Measurements from ENCODE around the gene OR2Y1.
"Not testable (repeated sequence)": the region's sequence is repeated elsewhere in the genome, so short reads cannot be mapped to it uniquely, and the experiment has no call there.

OR2Y1 gene

DNA sequence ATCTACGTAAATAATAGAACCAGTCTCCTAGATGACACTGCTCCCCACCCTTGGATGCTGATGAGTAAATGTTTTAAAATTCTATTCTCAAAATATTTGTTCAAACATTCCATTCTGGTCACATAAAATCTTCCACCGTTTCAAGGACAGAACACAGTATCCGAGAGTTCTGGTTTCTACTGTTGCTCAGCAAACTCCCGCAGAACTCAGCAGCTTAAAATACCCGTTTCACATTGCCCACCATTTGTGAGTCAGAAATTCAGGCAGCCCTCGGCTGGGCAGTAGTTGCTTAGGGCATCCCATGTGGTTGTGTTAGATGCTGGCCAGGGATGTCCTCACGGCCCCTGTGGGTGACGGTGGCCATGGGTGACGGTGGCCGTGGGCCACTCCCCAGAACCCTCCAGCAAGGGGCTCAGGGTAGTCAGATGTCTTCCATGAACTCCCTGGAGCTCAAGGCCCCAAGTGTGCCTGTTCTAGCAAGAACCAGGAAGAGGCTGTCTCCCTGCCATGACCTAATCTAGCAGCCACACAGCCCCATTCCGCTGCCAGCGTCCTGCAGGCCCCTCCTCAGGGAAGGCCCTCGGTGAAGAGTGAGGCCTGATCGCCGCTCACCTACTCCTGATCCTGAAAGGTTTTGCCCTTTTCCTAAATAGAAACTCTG lies 45.4 kb upstream of the OR2Y1 start:
- Histone ChIP-seq H3K9ac (ENCODE audit: low read length) (peak overlapping the region; percentile 37), H2BK5ac (ENCODE audit: low read length) (peak overlapping the region; percentile 6), H2AK5ac (ENCODE audit: low read length) (no peak overlapping the region), H3K4me3 (ENCODE audit: low read length) (no peak overlapping the region), H3K27ac (ENCODE audit: low read depth, low read length) (peak overlapping the region; percentile 75), H2BK15ac (replicated peaks; ENCODE audit: low read depth) (no peak overlapping the region), H3K79me1 (ENCODE audit: low read length) (no peaks in the 10 kb centered on the region), H2BK120ac (ENCODE audit: low read depth, low read length) (no peak overlapping the region), H3K23ac (ENCODE audit: low read length) (no peak overlapping the region), H3K4me1 (ENCODE audit: control insufficient read depth, low read depth, low read length) (peaks cover 15% of the 10 kb centered on the region), H3K4me2 (ENCODE audit: low read length) (no peak overlapping the region), H4K5ac (ENCODE audit: low read length) (no peak overlapping the region), H3K56ac (ENCODE audit: low read length) (peak overlapping the region; percentile 87), H3K27me3 (ENCODE audit: insufficient read depth, low read length, poor library complexity) (no peaks in the 10 kb centered on the region), H3K79me2 (ENCODE audit: control insufficient read depth, insufficient read depth, low read length) (no peaks in the 10 kb centered on the region), H3K36me3 (ENCODE audit: control insufficient read depth, insufficient read depth, low read length) (peaks cover 1% of the 10 kb centered on the region), H3K4ac (ENCODE audit: low read depth, low read length) (peak overlapping the region; percentile 60), H3K18ac (ENCODE audit: low read length) (peak overlapping the region; percentile 5), H4K8ac (ENCODE audit: low read depth, low read length) (no peak overlapping the region)
- peak; percentile 83 for DNase-seq
- no CpG with 5 or more reads among the region's 15 CpGs for WGBS (ENCODE audit: extremely low coverage, insufficient coverage, low lambda C conversion rate)

DNA sequence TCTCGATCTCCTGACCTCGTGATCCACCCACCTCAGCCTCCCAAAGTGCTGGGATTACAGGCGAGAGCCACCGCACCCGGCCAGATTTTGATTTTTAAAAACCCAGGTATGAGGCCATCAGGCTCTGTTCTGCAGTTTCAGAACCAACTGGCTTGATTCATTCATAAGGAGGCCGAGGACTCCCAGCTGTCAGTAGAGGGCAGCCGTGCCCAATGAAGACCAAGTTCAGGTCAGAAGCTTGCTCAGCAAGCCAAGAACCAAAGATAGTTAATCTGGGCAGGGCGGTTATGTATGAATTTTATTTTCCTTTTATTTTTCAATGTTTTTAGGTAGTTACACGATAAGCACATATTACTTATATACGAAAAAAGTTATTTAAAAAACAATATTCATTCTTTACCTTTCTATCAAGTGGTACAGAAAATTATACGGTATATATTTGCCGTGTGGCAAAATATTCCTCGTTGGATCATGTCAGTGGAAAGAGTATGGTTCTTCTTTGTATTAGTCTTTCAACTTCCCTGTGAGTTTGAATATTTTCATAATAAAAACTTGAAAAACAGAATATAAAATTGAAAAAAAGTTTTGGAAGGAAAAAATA lies 44.7 kb upstream of the OR2Y1 start:
- Histone ChIP-seq H3K79me2 (ENCODE audit: control insufficient read depth, insufficient read depth, low read length) (no peaks in the 10 kb centered on the region), H3K4me2 (ENCODE audit: low read length) (no peak overlapping the region), H4K5ac (ENCODE audit: low read length) (no peak overlapping the region), H3K4ac (ENCODE audit: low read depth, low read length) (no peak overlapping the region), H3K4me3 (ENCODE audit: low read length) (no peak overlapping the region), H2BK120ac (ENCODE audit: low read depth, low read length) (no peak overlapping the region), H3K9ac (ENCODE audit: low read length) (no peak overlapping the region), H2BK15ac (replicated peaks; ENCODE audit: low read depth) (no peak overlapping the region), H3K36me3 (ENCODE audit: control insufficient read depth, insufficient read depth, low read length) (peaks cover 1% of the 10 kb centered on the region), H3K23ac (ENCODE audit: low read length) (no peak overlapping the region), H3K4me1 (ENCODE audit: control insufficient read depth, low read depth, low read length) (peaks cover 15% of the 10 kb centered on the region), H3K79me1 (ENCODE audit: low read length) (no peaks in the 10 kb centered on the region), H4K8ac (ENCODE audit: low read depth, low read length) (no peak overlapping the region), H3K56ac (ENCODE audit: low read length) (no peak overlapping the region), H3K27ac (ENCODE audit: low read depth, low read length) (no peak overlapping the region), H3K27me3 (ENCODE audit: insufficient read depth, low read length, poor library complexity) (no peaks in the 10 kb centered on the region), H2BK5ac (ENCODE audit: low read length) (no peak overlapping the region), H2AK5ac (ENCODE audit: low read length) (no peak overlapping the region), H3K18ac (ENCODE audit: low read length) (no peak overlapping the region)
- WGBS (ENCODE audit: extremely low coverage, insufficient coverage, low lambda C conversion rate) = no CpG with 5 or more reads among the region's 13 CpGs
- DNase-seq = peak; percentile 84

DNA sequence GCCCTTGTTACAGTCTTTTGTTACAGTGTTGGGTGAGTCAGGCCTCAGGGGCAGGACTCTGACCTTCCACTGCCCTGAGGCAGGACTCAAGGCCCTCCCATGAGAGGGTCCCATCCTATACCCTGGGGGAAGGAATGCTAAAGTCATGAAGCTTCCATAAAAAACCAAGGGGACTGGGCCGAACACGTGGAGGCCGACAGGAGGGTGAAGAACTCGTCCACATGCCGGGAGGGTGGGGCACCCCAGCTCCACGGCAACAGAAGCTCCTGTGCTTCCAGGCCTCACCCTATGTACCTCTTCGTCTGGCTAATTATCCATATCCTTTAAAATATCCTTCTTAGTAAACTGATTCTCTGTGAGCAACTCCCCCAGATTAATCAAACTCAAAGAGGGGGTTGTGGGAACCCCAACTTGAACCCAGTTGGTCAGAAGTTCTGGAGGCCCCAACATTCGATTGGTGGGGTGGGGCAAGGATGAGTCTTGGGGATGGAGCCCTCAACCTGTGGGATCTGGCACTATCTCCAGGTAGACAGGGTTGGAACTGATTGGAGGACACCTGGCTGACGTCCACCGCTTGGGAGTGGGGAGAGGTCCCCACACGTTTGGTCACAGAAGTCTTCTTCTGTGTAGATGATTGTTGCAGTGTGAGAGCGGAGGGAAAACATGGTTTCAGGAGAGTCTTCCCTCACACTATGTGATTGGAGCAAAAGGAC lies 43.6 kb upstream of the OR2Y1 start:
- no peak overlapping the region for H2BK5ac ChIP-seq (ENCODE audit: low read length)
- H3K18ac ChIP-seq (ENCODE audit: low read length) = no peak overlapping the region
- H3K4me1 ChIP-seq (ENCODE audit: control insufficient read depth, low read depth, low read length) = peaks cover 15% of the 10 kb centered on the region
- DNase-seq = no peak
- H3K23ac ChIP-seq (ENCODE audit: low read length) = no peak overlapping the region
- H3K79me2 ChIP-seq (ENCODE audit: control insufficient read depth, insufficient read depth, low read length) = no peaks in the 10 kb centered on the region
- WGBS (ENCODE audit: extremely low coverage, insufficient coverage, low lambda C conversion rate) = no CpG with 5 or more reads among the region's 12 CpGs
- no peak overlapping the region for H3K4ac ChIP-seq (ENCODE audit: low read depth, low read length)
- no peak overlapping the region for H3K27ac ChIP-seq (ENCODE audit: low read depth, low read length)
- peak overlapping the region; percentile 7 for H3K56ac ChIP-seq (ENCODE audit: low read length)
- no peaks in the 10 kb centered on the region for H3K79me1 ChIP-seq (ENCODE audit: low read length)
- H2BK120ac ChIP-seq (ENCODE audit: low read depth, low read length) = no peak overlapping the region
- H3K9ac ChIP-seq (ENCODE audit: low read length) = no peak overlapping the region
- H2AK5ac ChIP-seq (ENCODE audit: low read length) = no peak overlapping the region
- no peak overlapping the region for H2BK15ac ChIP-seq (replicated peaks; ENCODE audit: low read depth)
- no peak overlapping the region for H4K5ac ChIP-seq (ENCODE audit: low read length)
- H3K36me3 ChIP-seq (ENCODE audit: control insufficient read depth, insufficient read depth, low read length) = no peaks in the 10 kb centered on the region
- H3K27me3 ChIP-seq (ENCODE audit: insufficient read depth, low read length, poor library complexity) = no peaks in the 10 kb centered on the region
- no peak overlapping the region for H4K8ac ChIP-seq (ENCODE audit: low read depth, low read length)
- H3K4me2 ChIP-seq (ENCODE audit: low read length) = no peak overlapping the region
- H3K4me3 ChIP-seq (ENCODE audit: low read length) = no peak overlapping the region

DNA sequence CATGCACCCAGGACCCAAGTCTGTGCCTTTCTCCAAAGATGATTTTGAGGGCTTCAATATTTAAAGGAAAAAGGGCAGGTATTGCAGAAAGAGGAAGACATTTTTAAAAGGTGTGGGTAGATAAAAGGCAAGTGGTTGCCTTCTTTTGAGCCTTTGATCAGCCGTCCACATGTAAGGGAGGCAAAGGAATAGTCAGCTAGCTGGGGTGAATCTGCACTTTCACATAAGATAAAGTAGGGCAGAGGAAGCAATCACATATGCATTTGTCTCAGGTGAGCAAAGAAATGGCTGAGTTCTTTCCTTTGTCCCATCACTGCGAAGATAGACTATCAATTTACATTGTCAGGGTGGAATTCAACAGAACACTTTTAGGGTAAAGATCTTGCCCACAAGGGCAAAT lies 42.9 kb upstream of the OR2Y1 start:
- H3K36me3 ChIP-seq (ENCODE audit: control insufficient read depth, insufficient read depth, low read length) = no peaks in the 10 kb centered on the region
- no peak for DNase-seq
- H2AK5ac ChIP-seq (ENCODE audit: low read length) = no peak overlapping the region
- no peak overlapping the region for H3K18ac ChIP-seq (ENCODE audit: low read length)
- no peak overlapping the region for H4K5ac ChIP-seq (ENCODE audit: low read length)
- H3K4me3 ChIP-seq (ENCODE audit: low read length) = no peak overlapping the region
- H3K79me2 ChIP-seq (ENCODE audit: control insufficient read depth, insufficient read depth, low read length) = no peaks in the 10 kb centered on the region
- WGBS (ENCODE audit: extremely low coverage, insufficient coverage, low lambda C conversion rate) = no CpG with 5 or more reads among the region's 2 CpGs
- H3K4ac ChIP-seq (ENCODE audit: low read depth, low read length) = no peak overlapping the region
- H3K56ac ChIP-seq (ENCODE audit: low read length) = no peak overlapping the region
- H3K23ac ChIP-seq (ENCODE audit: low read length) = no peak overlapping the region
- no peak overlapping the region for H2BK5ac ChIP-seq (ENCODE audit: low read length)
- H3K4me2 ChIP-seq (ENCODE audit: low read length) = no peak overlapping the region
- no peak overlapping the region for H3K27ac ChIP-seq (ENCODE audit: low read depth, low read length)
- no peaks in the 10 kb centered on the region for H3K79me1 ChIP-seq (ENCODE audit: low read length)
- H3K9ac ChIP-seq (ENCODE audit: low read length) = no peak overlapping the region
- no peak overlapping the region for H2BK120ac ChIP-seq (ENCODE audit: low read depth, low read length)
- H3K4me1 ChIP-seq (ENCODE audit: control insufficient read depth, low read depth, low read length) = peaks cover 15% of the 10 kb centered on the region
- no peaks in the 10 kb centered on the region for H3K27me3 ChIP-seq (ENCODE audit: insufficient read depth, low read length, poor library complexity)
- no peak overlapping the region for H4K8ac ChIP-seq (ENCODE audit: low read depth, low read length)
- no peak overlapping the region for H2BK15ac ChIP-seq (replicated peaks; ENCODE audit: low read depth)

DNA sequence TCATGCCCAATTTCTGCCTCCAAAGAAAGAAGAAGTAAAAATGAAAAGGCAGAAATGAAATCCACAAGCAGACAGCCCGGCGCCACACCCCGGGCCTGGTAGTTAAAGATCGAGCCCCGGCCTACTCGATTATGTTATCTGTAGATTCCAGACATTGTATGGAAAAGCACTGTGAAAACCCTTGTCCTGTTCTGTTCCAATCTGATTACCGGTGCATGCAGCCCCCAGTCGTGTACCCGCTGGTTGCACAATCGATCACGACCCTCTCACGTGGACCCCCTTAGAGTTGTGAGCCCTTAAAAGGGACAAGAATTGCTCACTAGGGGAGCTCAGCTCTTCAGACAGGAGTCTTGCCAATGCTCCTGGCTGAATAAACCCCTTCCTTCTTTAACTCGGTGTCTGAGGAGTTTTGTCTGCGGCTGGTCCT lies 42.1 kb upstream of the OR2Y1 start:
- not testable (repeated sequence) for H2BK120ac ChIP-seq (ENCODE audit: low read depth, low read length); H3K79me2 ChIP-seq (ENCODE audit: control insufficient read depth, insufficient read depth, low read length); H4K5ac ChIP-seq (ENCODE audit: low read length); H3K9ac ChIP-seq (ENCODE audit: low read length); H2AK5ac ChIP-seq (ENCODE audit: low read length); H3K27ac ChIP-seq (ENCODE audit: low read depth, low read length); H3K36me3 ChIP-seq (ENCODE audit: control insufficient read depth, insufficient read depth, low read length); H4K8ac ChIP-seq (ENCODE audit: low read depth, low read length); DNase-seq; H3K23ac ChIP-seq (ENCODE audit: low read length); H2BK15ac ChIP-seq (replicated peaks; ENCODE audit: low read depth); H3K79me1 ChIP-seq (ENCODE audit: low read length); H3K4me3 ChIP-seq (ENCODE audit: low read length); H3K56ac ChIP-seq (ENCODE audit: low read length); H3K27me3 ChIP-seq (ENCODE audit: insufficient read depth, low read length, poor library complexity); H3K4ac ChIP-seq (ENCODE audit: low read depth, low read length); H2BK5ac ChIP-seq (ENCODE audit: low read length); H3K18ac ChIP-seq (ENCODE audit: low read length); H3K4me2 ChIP-seq (ENCODE audit: low read length)
- no CpG with 5 or more reads among the region's 14 CpGs for WGBS (ENCODE audit: extremely low coverage, insufficient coverage, low lambda C conversion rate)
- H3K4me1 ChIP-seq (ENCODE audit: control insufficient read depth, low read depth, low read length) = peaks cover 13% of the 10 kb centered on the region

Data from mesendoderm (in vitro differentiated cells).